HepG2 (cell line): Measurements from ENCODE around the gene MYO7A. TPM values are rescaled to one million over a fixed set of nuclear protein-coding genes. Genes with fewer than 3 reads are reported as not detected.
A peak's percentile ranks its signal among the peaks of the same experiment; 100 is the strongest.

Experiments
- AGO2 ChIP-seq: fragments of 200-400 bp; formaldehyde crosslinking; optimal IDR thresholded peaks from 2 replicates; pipeline ENCODE3; 2017; ENCODE audit warnings: mild to moderate bottlenecking, low read depth, low read length, moderate library complexity
- HNRNPL ChIP-seq: fragments of 200-400 bp; formaldehyde crosslinking; IDR thresholded peaks from 2 replicates; pipeline ENCODE4 v1.6.1; 2017; ENCODE audit warnings: mild to moderate bottlenecking, low read depth, low read length
- KLF15 ChIP-seq: sonication (generic); formaldehyde crosslinking; IDR thresholded peaks from 2 replicates; pipeline ENCODE4 v1.8.1; 2023; ENCODE audit warnings: borderline replicate concordance, mild to moderate bottlenecking, inconsistent platforms, missing genetic modification reagents, mixed read lengths
- KMT2B ChIP-seq: IDR thresholded peaks from 2 replicates; pipeline ENCODE4 v1.6.1; 2016; ENCODE audit warnings: missing genetic modification reagents, missing compliant biosample characterization
- TGIF2 ChIP-seq: IDR thresholded peaks from 2 replicates; pipeline ENCODE4 v1.6.1; 2016; ENCODE audit warnings: control low read depth, missing compliant biosample characterization
- ZNF431 ChIP-seq: sonication (generic); formaldehyde crosslinking; IDR thresholded peaks from 2 replicates; pipeline ENCODE4 v1.9.0; 2022; ENCODE audit warnings: missing genetic modification reagents, low read depth, mild to moderate bottlenecking, borderline replicate concordance
- ZNF552 ChIP-seq: sonication (generic); formaldehyde crosslinking; IDR thresholded peaks from 2 replicates; pipeline ENCODE4 v1.9.0; 2022; ENCODE audit warnings: missing genetic modification reagents, mild to moderate bottlenecking, borderline replicate concordance
- ZNF678 ChIP-seq: sonication (generic); formaldehyde crosslinking; IDR thresholded peaks from 2 replicates; pipeline ENCODE4 v1.4.0; 2020; ENCODE audit warnings: mild to moderate bottlenecking, missing genetic modification reagents
- ZSCAN21 ChIP-seq: sonication (generic); formaldehyde crosslinking; IDR thresholded peaks from 2 replicates; pipeline ENCODE4 v1.8.0; 2022; ENCODE audit warnings: mild to moderate bottlenecking, missing genetic modification reagents, moderate library complexity, borderline replicate concordance
- polyA plus RNA-seq, 8 experiments: library from polyadenylated mRNA; depleted of rRNA in 3 of 8; stranded (reverse) in 7 of 8; unstranded in 1 of 8; fragments of >200 nt; fragmentation: Illumina TruSeq in 4 of 8; extraction: Trizol in 4 of 8; gene quantifications; 2 replicates each; pipeline versions ENCODE4 v1.2.1 to v1.2.3, GENCODE V29; 2011 to 2016; ENCODE audit warnings: low read depth in 4 of 8, missing spikeins in 1 of 8, mixed read lengths in 1 of 8; ENCODE audit not compliant: insufficient read depth in 1 of 8
- total RNA-seq, 5 experiments: library from RNA; depleted of rRNA; stranded (reverse); fragments of >200 nt; fragmentation: Illumina TruSeq; extraction: Trizol; gene quantifications; 2 replicates each; pipeline ENCODE4 v1.2.3, GENCODE V29; 2016; ENCODE audit warnings: low read depth in 1 of 5
- TF ChIP-seq, protein P1 (sequence below): sonication (generic); formaldehyde crosslinking; IDR thresholded peaks from 2 replicates; pipeline ENCODE4 v1.4.0; 2020; ENCODE audit warnings: mild to moderate bottlenecking, missing genetic modification reagents, borderline replicate concordance
- TF ChIP-seq, protein P2 (sequence below): sonication (generic); formaldehyde crosslinking; IDR thresholded peaks from 2 replicates; pipeline ENCODE4 v1.5.0; 2020; ENCODE audit warnings: missing genetic modification reagents
- TF ChIP-seq, protein P3 (sequence below): sonication (generic); formaldehyde crosslinking; IDR thresholded peaks from 2 replicates; pipeline ENCODE4 v1.4.0; 2020; ENCODE audit warnings: missing genetic modification reagents
- TF ChIP-seq, protein P4 (sequence below): sonication (generic); formaldehyde crosslinking; IDR thresholded peaks from 2 replicates; pipeline ENCODE4 v1.5.0; 2020; ENCODE audit warnings: mild to moderate bottlenecking, missing genetic modification reagents
- TF ChIP-seq, protein P5 (sequence below): IDR thresholded peaks from 2 replicates; pipeline ENCODE4 v1.6.1; 2016; ENCODE audit warnings: missing compliant biosample characterization, missing genetic modification reagents, borderline replicate concordance

Gene MYO7A
- total and polyA plus RNA-seq, 2 of the 13 experiments (the other 11 are each of a cell fraction or from before 2014, with no cell fraction given), result 7.5 to 10.0 TPM

DNA sequence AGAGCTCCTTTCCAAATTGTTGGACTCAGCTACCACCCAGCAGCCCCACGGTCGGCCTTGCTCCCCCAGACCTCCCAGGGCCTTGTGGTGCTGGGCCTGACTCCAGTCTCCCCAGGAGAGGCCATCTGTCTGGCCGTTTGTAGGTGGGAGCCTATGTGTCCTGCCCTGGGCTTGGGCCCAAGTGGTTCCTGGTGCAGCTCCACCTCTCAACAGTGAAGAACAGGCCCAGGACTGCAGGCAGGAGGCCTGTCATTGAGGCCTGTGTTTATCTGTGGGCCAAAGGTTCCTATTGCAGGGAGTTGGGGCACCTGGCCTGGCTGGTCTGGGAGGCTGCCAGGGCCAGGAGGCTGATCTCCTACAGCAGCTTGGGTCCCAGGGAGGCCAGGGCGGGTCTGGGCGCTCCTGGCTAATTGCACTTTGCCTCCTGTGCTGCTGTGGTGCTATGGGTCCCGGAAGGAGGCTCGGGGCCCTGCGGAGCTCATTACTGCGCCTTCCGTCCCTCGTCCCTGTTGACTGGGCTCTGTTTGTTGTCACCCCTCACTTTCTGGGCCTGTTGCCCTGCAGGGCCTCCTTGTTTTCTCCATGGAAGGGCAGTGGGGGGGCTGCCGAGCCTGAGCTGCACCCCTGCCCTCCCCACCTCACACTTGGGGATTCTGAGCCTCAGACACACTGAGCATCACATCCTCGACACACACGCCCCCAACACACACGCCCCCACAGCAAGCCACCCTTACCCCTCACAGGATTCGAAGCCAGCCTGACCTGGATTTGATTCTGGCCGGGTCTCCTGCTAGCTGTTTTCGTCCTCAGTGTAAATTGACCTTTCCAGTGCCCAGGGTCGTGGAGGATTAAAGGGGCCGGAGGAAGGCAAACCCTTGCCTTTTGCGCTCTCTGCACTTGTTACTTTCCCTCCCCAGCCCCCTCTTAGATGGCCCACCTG, 32.2 kb upstream of the MYO7A start (continued):
- TF ChIP-seq TGIF2 (CRISPR knock-in tag) (no peak), ZNF431 (CRISPR knock-in tag) (no peak), ZSCAN21 (CRISPR knock-in tag) (peak; percentile 72; the same call in 1 of the 2 replicates), ZNF678 (CRISPR knock-in tag) (no peak), KMT2B (CRISPR knock-in tag) (no peak; the same call in 1 of the 2 replicates), HNRNPL (peak; percentile 88), AGO2 (no peak), KLF15 (CRISPR knock-in tag) (no peak), ZNF552 (CRISPR knock-in tag) (no peak)
- TF ChIP-seq, protein P1, sequence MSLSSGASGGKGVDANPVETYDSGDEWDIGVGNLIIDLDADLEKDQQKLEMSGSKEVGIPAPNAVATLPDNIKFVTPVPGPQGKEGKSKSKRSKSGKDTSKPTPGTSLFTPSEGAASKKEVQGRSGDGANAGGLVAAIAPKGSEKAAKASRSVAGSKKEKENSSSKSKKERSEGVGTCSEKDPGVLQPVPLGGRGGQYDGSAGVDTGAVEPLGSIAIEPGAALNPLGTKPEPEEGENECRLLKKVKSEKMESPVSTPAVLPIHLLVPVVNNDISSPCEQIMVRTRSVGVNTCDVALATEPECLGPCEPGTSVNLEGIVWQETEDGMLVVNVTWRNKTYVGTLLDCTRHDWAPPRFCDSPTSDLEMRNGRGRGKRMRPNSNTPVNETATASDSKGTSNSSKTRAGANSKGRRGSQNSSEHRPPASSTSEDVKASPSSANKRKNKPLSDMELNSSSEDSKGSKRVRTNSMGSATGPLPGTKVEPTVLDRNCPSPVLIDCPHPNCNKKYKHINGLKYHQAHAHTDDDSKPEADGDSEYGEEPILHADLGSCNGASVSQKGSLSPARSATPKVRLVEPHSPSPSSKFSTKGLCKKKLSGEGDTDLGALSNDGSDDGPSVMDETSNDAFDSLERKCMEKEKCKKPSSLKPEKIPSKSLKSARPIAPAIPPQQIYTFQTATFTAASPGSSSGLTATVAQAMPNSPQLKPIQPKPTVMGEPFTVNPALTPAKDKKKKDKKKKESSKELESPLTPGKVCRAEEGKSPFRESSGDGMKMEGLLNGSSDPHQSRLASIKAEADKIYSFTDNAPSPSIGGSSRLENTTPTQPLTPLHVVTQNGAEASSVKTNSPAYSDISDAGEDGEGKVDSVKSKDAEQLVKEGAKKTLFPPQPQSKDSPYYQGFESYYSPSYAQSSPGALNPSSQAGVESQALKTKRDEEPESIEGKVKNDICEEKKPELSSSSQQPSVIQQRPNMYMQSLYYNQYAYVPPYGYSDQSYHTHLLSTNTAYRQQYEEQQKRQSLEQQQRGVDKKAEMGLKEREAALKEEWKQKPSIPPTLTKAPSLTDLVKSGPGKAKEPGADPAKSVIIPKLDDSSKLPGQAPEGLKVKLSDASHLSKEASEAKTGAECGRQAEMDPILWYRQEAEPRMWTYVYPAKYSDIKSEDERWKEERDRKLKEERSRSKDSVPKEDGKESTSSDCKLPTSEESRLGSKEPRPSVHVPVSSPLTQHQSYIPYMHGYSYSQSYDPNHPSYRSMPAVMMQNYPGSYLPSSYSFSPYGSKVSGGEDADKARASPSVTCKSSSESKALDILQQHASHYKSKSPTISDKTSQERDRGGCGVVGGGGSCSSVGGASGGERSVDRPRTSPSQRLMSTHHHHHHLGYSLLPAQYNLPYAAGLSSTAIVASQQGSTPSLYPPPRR (CRISPR knock-in tag), result peak; percentile 65; the same call in 1 of the 2 replicates
- TF ChIP-seq, protein P2, sequence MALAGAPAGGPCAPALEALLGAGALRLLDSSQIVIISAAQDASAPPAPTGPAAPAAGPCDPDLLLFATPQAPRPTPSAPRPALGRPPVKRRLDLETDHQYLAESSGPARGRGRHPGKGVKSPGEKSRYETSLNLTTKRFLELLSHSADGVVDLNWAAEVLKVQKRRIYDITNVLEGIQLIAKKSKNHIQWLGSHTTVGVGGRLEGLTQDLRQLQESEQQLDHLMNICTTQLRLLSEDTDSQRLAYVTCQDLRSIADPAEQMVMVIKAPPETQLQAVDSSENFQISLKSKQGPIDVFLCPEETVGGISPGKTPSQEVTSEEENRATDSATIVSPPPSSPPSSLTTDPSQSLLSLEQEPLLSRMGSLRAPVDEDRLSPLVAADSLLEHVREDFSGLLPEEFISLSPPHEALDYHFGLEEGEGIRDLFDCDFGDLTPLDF, result no peak
- TF ChIP-seq, protein P3, sequence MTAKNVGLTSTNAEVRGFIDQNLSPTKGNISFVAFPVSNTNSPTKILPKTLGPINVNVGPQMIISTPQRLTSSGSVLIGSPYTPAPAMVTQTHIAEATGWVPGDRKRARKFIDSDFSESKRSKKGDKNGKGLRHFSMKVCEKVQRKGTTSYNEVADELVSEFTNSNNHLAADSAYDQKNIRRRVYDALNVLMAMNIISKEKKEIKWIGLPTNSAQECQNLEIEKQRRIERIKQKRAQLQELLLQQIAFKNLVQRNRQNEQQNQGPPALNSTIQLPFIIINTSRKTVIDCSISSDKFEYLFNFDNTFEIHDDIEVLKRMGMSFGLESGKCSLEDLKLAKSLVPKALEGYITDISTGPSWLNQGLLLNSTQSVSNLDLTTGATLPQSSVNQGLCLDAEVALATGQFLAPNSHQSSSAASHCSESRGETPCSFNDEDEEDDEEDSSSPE, result peak; percentile 46
- TF ChIP-seq, protein P4, sequence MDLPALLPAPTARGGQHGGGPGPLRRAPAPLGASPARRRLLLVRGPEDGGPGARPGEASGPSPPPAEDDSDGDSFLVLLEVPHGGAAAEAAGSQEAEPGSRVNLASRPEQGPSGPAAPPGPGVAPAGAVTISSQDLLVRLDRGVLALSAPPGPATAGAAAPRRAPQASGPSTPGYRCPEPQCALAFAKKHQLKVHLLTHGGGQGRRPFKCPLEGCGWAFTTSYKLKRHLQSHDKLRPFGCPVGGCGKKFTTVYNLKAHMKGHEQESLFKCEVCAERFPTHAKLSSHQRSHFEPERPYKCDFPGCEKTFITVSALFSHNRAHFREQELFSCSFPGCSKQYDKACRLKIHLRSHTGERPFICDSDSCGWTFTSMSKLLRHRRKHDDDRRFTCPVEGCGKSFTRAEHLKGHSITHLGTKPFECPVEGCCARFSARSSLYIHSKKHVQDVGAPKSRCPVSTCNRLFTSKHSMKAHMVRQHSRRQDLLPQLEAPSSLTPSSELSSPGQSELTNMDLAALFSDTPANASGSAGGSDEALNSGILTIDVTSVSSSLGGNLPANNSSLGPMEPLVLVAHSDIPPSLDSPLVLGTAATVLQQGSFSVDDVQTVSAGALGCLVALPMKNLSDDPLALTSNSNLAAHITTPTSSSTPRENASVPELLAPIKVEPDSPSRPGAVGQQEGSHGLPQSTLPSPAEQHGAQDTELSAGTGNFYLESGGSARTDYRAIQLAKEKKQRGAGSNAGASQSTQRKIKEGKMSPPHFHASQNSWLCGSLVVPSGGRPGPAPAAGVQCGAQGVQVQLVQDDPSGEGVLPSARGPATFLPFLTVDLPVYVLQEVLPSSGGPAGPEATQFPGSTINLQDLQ (CRISPR knock-in tag), result peak; percentile 57; the same call in 1 of the 2 replicates
- TF ChIP-seq, protein P5, sequence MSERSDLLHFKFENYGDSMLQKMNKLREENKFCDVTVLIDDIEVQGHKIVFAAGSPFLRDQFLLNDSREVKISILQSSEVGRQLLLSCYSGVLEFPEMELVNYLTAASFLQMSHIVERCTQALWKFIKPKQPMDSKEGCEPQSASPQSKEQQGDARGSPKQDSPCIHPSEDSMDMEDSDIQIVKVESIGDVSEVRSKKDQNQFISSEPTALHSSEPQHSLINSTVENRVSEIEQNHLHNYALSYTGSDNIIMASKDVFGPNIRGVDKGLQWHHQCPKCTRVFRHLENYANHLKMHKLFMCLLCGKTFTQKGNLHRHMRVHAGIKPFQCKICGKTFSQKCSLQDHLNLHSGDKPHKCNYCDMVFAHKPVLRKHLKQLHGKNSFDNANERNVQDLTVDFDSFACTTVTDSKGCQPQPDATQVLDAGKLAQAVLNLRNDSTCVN, result 0 out of 2 replicates have a peak, but pooled peaks have one; percentile 51
